H1 (cell line): ENCODE results near the gene GDF15. TPM values are rescaled to one million over a fixed set of nuclear protein-coding genes. Genes with fewer than 3 reads are reported as not detected.
A peak's percentile ranks its signal among the peaks of the same experiment; 100 is the strongest.

Experiments
- CTCF ChIA-PET: fragments of 300-600 bp; sonication (Branson Sonifier 250); formaldehyde crosslinking; loops from one replicate; lab custom pipeline; 2021; ENCODE audit not compliant: partially characterized antibody; lab: Charles Lee
- POLR2A ChIA-PET: fragments of 300-600 bp; sonication (Branson Sonifier 250); formaldehyde crosslinking; loops from one replicate; lab custom pipeline; 2021; ENCODE audit warnings: inconsistent platforms; ENCODE audit not compliant: partially characterized antibody; lab: Charles Lee
- DNase-seq, 2 experiments: peaks; one replicate each; pipeline versions ENCODE4 v3.0.0 to v3.0.0-alpha.2; 2010 to 2022; ENCODE audit warnings: low spot score in 2 of 2, low read depth in 1 of 2, mixed read lengths in 1 of 2
- FAIRE-seq: peaks from 2 replicates; lab custom pipeline; 2011; peaks lifted over from hg19 to GRCh38; lab: Jason Lieb, UNC
- H2AFZ ChIP-seq: 2 replicates; pipeline ENCODE4 v1.8.1; 2012; ENCODE audit warnings: low read length, inconsistent platforms
- H2AK5ac ChIP-seq: 2 replicates; pipeline ENCODE4 v1.6.1; 2013; ENCODE audit warnings: low read depth, low read length
- H2BK120ac ChIP-seq: replicated peaks from 2 replicates; pipeline ENCODE3; 2013; ENCODE audit warnings: low read depth, low read length, inconsistent platforms
- H2BK12ac ChIP-seq: 2 replicates; pipeline ENCODE4 v1.6.1; 2013; ENCODE audit warnings: low read depth, low read length
- H2BK15ac ChIP-seq: 2 replicates; pipeline ENCODE4 v1.6.1; 2013; ENCODE audit warnings: low read length
- H2BK20ac ChIP-seq: 2 replicates; pipeline ENCODE4 v1.6.1; 2013; ENCODE audit warnings: low read length
- H2BK5ac ChIP-seq: 2 replicates; pipeline ENCODE4 v1.6.1; 2013; ENCODE audit warnings: low read depth, low read length
- H3K14ac ChIP-seq: 2 replicates; pipeline ENCODE4 v1.6.1; 2013; ENCODE audit warnings: inconsistent platforms; ENCODE audit not compliant: insufficient read length
- H3K18ac ChIP-seq: 2 replicates; pipeline ENCODE4 v1.6.1; 2013; ENCODE audit warnings: low read length; ENCODE audit errors: extremely low read depth
- H3K23ac ChIP-seq: 2 replicates; pipeline ENCODE4 v1.6.1; 2013; ENCODE audit warnings: inconsistent platforms; ENCODE audit not compliant: insufficient read length
- H3K23me2 ChIP-seq: 2 replicates; pipeline ENCODE4 v1.6.1; 2013; ENCODE audit warnings: low read depth, low read length
- H3K27ac ChIP-seq: 2 replicates; pipeline ENCODE4 v1.6.1; 2011; ENCODE audit warnings: low read depth, low read length, inconsistent platforms
- H3K27me3 ChIP-seq, 4 experiments: replicated peaks in 1 of 4; 1 replicate in 1 of 4; 2 replicates in 3 of 4; pipeline versions ENCODE4 v1.6.1 to v1.8.1; 2011 to 2013; ENCODE audit warnings: low read length in 3 of 4, mild to moderate bottlenecking in 3 of 4, inconsistent platforms in 2 of 4, mixed read lengths in 2 of 4, moderate library complexity in 1 of 4; ENCODE audit not compliant: control insufficient read depth in 3 of 4, insufficient read depth in 3 of 4; ENCODE audit errors: extremely low read depth in 1 of 4
- H3K36me3 ChIP-seq, 4 experiments: 2 replicates each; pipeline versions ENCODE4 v1.6.1 to v1.8.1; 2011 to 2013; ENCODE audit warnings: mild to moderate bottlenecking in 4 of 4, low read length in 3 of 4, moderate library complexity in 2 of 4, control low read depth in 1 of 4, inconsistent platforms in 1 of 4; ENCODE audit not compliant: insufficient read depth in 4 of 4, control insufficient read depth in 2 of 4
- H3K4ac ChIP-seq: replicated peaks from 2 replicates; pipeline ENCODE3; 2013; ENCODE audit warnings: low read length, low read depth, mixed read lengths, inconsistent platforms; ENCODE audit not compliant: insufficient read length
- H3K4me1 ChIP-seq, 4 experiments: replicated peaks in 1 of 4; 1 replicate in 1 of 4; 2 replicates in 3 of 4; pipeline versions ENCODE4 v1.6.1 to v1.8.1; 2011 to 2013; ENCODE audit warnings: low read length in 3 of 4, inconsistent platforms in 2 of 4, mixed read lengths in 1 of 4; ENCODE audit not compliant: insufficient read depth in 4 of 4, control insufficient read depth in 3 of 4
- H3K4me2 ChIP-seq, 2 experiments: 2 replicates each; pipeline versions ENCODE4 v1.6.1 to v1.8.1; 2011 to 2013; ENCODE audit warnings: low read depth in 2 of 2, low read length in 2 of 2, control low read depth in 1 of 2, inconsistent platforms in 1 of 2, mild to moderate bottlenecking in 1 of 2; ENCODE audit not compliant: insufficient read depth in 1 of 2
- H3K4me3 ChIP-seq, 4 experiments: fragments of 200-600, 300-600 bp in 1 of 4; sonication (generic), shearing (Covaris generic), sonication (Bioruptor Twin) in 1 of 4; 2 replicates each; pipeline versions ENCODE4 v1.5.1 to v1.8.1; 2011 to 2016; ENCODE audit warnings: low read length in 4 of 4, low read depth in 3 of 4, control low read depth in 2 of 4, inconsistent platforms in 2 of 4, mild to moderate bottlenecking in 2 of 4, mixed read lengths in 1 of 4, moderate library complexity in 1 of 4; ENCODE audit not compliant: insufficient read depth in 2 of 4; ENCODE audit errors: extremely low read depth in 1 of 4
- H3K56ac ChIP-seq: replicated peaks from 2 replicates; pipeline ENCODE3; 2013; ENCODE audit warnings: low read depth, mild to moderate bottlenecking, mixed read lengths, low read length, inconsistent platforms; ENCODE audit not compliant: insufficient read length
- H3K79me1 ChIP-seq: 2 replicates; pipeline ENCODE4 v1.6.1; 2013; ENCODE audit warnings: low read depth, low read length, control low read depth
- H3K79me2 ChIP-seq, 2 experiments: 2 replicates each; pipeline versions ENCODE4 v1.6.1 to v1.8.1; 2012 to 2013; ENCODE audit warnings: low read length in 2 of 2, mild to moderate bottlenecking in 2 of 2, inconsistent platforms in 1 of 2; ENCODE audit not compliant: insufficient read depth in 2 of 2, control insufficient read depth in 1 of 2
- H3K9ac ChIP-seq, 4 experiments: replicated peaks in 1 of 4; 1 replicate in 1 of 4; 2 replicates in 3 of 4; pipeline versions ENCODE4 v1.6.1 to v1.8.1; 2011 to 2013; ENCODE audit warnings: low read depth in 3 of 4, low read length in 3 of 4, control low read depth in 2 of 4, mild to moderate bottlenecking in 2 of 4, moderate library complexity in 2 of 4, inconsistent platforms in 1 of 4; ENCODE audit errors: extremely low read depth in 1 of 4
- H3K9me3 ChIP-seq, 2 experiments: 2 replicates each; pipeline versions ENCODE4 v1.6.1 to v1.8.1; 2012 to 2013; ENCODE audit warnings: mild to moderate bottlenecking in 2 of 2, moderate library complexity in 2 of 2, control low read depth in 1 of 2, inconsistent platforms in 1 of 2, low read depth in 1 of 2, low read length in 1 of 2, mixed read lengths in 1 of 2; ENCODE audit not compliant: insufficient read depth in 2 of 2
- H4K20me1 ChIP-seq, 2 experiments: replicated peaks in 1 of 2; 2 replicates each; pipeline versions ENCODE3 to v1.8.1; 2011 to 2013; ENCODE audit warnings: inconsistent platforms in 2 of 2, low read length in 2 of 2, mild to moderate bottlenecking in 1 of 2; ENCODE audit not compliant: insufficient read depth in 2 of 2, control insufficient read depth in 1 of 2
- H4K5ac ChIP-seq: 2 replicates; pipeline ENCODE4 v1.6.1; 2013; ENCODE audit warnings: low read length, low read depth, mixed read lengths, inconsistent platforms; ENCODE audit not compliant: insufficient read length
- H4K8ac ChIP-seq: 2 replicates; pipeline ENCODE4 v1.8.0; 2013; ENCODE audit warnings: mild to moderate bottlenecking, moderate library complexity, low read length, inconsistent platforms; ENCODE audit not compliant: insufficient read depth; ENCODE audit errors: extremely low read depth
- H4K91ac ChIP-seq: replicated peaks from 2 replicates; pipeline ENCODE3; 2013; ENCODE audit warnings: low read length, mixed read lengths, inconsistent platforms; ENCODE audit not compliant: insufficient read length
- CBX5 ChIP-seq: fragments of 300-800, 300-1000 bp; sonication (generic); IDR thresholded peaks from 2 replicates; pipeline ENCODE4 v1.7.1; 2016; ENCODE audit warnings: antibody characterized with exemption, low read length, low read depth
- CHD1 ChIP-seq: IDR thresholded peaks from 2 replicates; pipeline ENCODE4 v1.6.1; 2012; ENCODE audit warnings: low read depth, low read length, improper control_type of control experiment
- CREB1 ChIP-seq: IDR thresholded peaks from 2 replicates; pipeline ENCODE4 v1.6.1; 2012; ENCODE audit warnings: inconsistent platforms
- CTCF ChIP-seq, 3 experiments: IDR thresholded peaks; 1 replicate in 2 of 3; 2 replicates in 1 of 3; pipeline versions ENCODE4 v1.5.1 to v1.6.1; 2011; ENCODE audit warnings: low read length in 3 of 3, mild to moderate bottlenecking in 3 of 3, inconsistent platforms in 2 of 3, low read depth in 1 of 3, moderate library complexity in 1 of 3; ENCODE audit not compliant: insufficient read depth in 1 of 3; ENCODE audit errors: control extremely low read depth in 1 of 3
- E2F6 ChIP-seq: IDR thresholded peaks from 2 replicates; pipeline ENCODE4 v1.6.1; 2012; ENCODE audit warnings: inconsistent platforms
- EP300 ChIP-seq, 2 experiments: IDR thresholded peaks; 1 replicate in 1 of 2; 2 replicates in 1 of 2; pipeline ENCODE4 v1.6.1; 2011 to 2012; ENCODE audit warnings: low read depth in 2 of 2, low read length in 2 of 2, mild to moderate bottlenecking in 2 of 2, borderline replicate concordance in 1 of 2, inconsistent platforms in 1 of 2, moderate library complexity in 1 of 2
- EZH2 ChIP-seq: fragments of 200-600 bp; sonication (generic); IDR thresholded peaks from 2 replicates; pipeline ENCODE4 v1.7.1; 2012; ENCODE audit warnings: low read depth, mild to moderate bottlenecking, moderate library complexity, low read length, inconsistent platforms; ENCODE audit not compliant: severe bottlenecking
- HDAC6 ChIP-seq: IDR thresholded peaks from one replicate; pipeline ENCODE4 v1.7.1; 2012; ENCODE audit warnings: low read depth, mild to moderate bottlenecking, inconsistent platforms, low read length, moderate library complexity
- SP2 ChIP-seq: IDR thresholded peaks from 2 replicates; pipeline ENCODE4 v1.6.1; 2012; ENCODE audit warnings: mild to moderate bottlenecking, low read length, inconsistent platforms
- TBP ChIP-seq: IDR thresholded peaks from 2 replicates; pipeline ENCODE4 v1.6.1; 2011; ENCODE audit warnings: low read depth, low read length, improper control_type of control experiment
- TEAD4 ChIP-seq: IDR thresholded peaks from 2 replicates; pipeline ENCODE4 v1.6.1; 2012; ENCODE audit warnings: low read depth, low read length, inconsistent platforms, mixed read lengths
- WGBS, 2 experiments: shearing (Covaris generic) in 1 of 2; methylation state at CpG; one replicate each; pipeline versions ENCODE4 v1.1.6 to v1.1.7; 2013 to 2015; ENCODE audit warnings: low lambda C conversion rate in 2 of 2, mixed read lengths in 2 of 2, inconsistent platforms in 1 of 2, low coverage in 1 of 2, missing lambda C conversion rate in 1 of 2; ENCODE audit not compliant: insufficient replicate concordance in 2 of 2, insufficient coverage in 1 of 2, insufficient read length in 1 of 2; ENCODE audit errors: extremely low coverage in 1 of 2, missing lambda C conversion rate in 1 of 2; 5-methylcytosine and 5-hydroxymethylcytosine counted together
- polyA plus RNA-seq, 7 experiments: library from polyadenylated mRNA; depleted of rRNA in 3 of 7; stranded (reverse) in 5 of 7; unstranded in 2 of 7; fragments of >200 nt in 5 of 7; fragments of 200-250 nt in 2 of 7; gene quantifications; 1 replicate in 5 of 7; 2 replicates in 1 of 7; 4 replicates in 1 of 7; pipeline versions ENCODE4 v1.2.1 to v1.2.3, GENCODE V29; 2011 to 2013; ENCODE audit warnings: missing spikeins in 2 of 7, mixed read lengths in 2 of 7
- total RNA-seq: library from RNA; stranded (reverse); fragmentation: NEBNext Ultra II Directional; extraction: Animal tissue kit (Norgen Biotek cat#: 25700); gene quantifications from 2 replicates; pipeline ENCODE4 v1.2.1, GENCODE V29; 2021

The GDF15 gene
- total and polyA plus RNA-seq, 2 of the 8 experiments (the other 6 are each of a cell fraction or from before 2014, with no cell fraction given): 4.1 to 8.5 TPM

GRCh38 chr19:18348171-18348570 is 37.8 kb upstream of the GDF15 start:
- Histone ChIP-seq H3K23ac (no peak overlapping the region), H2BK15ac (no peak overlapping the region), H3K79me2 (no peaks in the 10 kb centered on the region), H3K79me1 (no peaks in the 10 kb centered on the region), H2AFZ (no peak overlapping the region), H3K4me3 (no peak overlapping the region), H3K23me2 (no peaks in the 10 kb centered on the region), H3K18ac (no peak overlapping the region), H3K36me3 (no peaks in the 10 kb centered on the region), H4K91ac (no peak overlapping the region), H2BK5ac (0 out of 2 replicates have a peak overlapping the region, but pooled peaks have one; percentile 16), H4K8ac (no peak overlapping the region), H3K4ac (no peak overlapping the region), H4K20me1 (no peaks in the 10 kb centered on the region), H3K27me3 (no peaks in the 10 kb centered on the region), H2AK5ac (no peak overlapping the region), H3K56ac (no peak overlapping the region), H2BK120ac (no peak overlapping the region), H3K14ac (no peak overlapping the region), H2BK20ac (no peak overlapping the region), H3K4me1 (peaks cover 0 to 3% (median 2%) of the 10 kb centered on the region in 4 experiments; a peak in 4 of 7 replicates), H4K5ac (no peak overlapping the region), H3K27ac (no peak overlapping the region), H3K9ac (no peak overlapping the region; a peak in 1 of 7 replicates), H3K9me3 (no peaks in the 10 kb centered on the region), H2BK12ac (0 out of 2 replicates have a peak overlapping the region, but pooled peaks have one; percentile 80), H3K4me2 (no peak overlapping the region)
- 94% methylated on average over 17 of the region's 17 CpGs; no CpG with 5 or more reads in 1 of the 2 experiments for WGBS, 2 experiments
- FAIRE-seq (no peak), DNase-seq (no peak)
- POLR2A ChIA-PET: interaction anchor here (0.9 to 2.0 kb wide), 3 partner anchors 62 to 86 kb away, joined by 3 to 6 read pairs (median 4); partner anchors contain the start of gene JUND
- TF ChIP-seq TEAD4 (no peak), EZH2 (no peak), CHD1 (no peak), E2F6 (no peak), SP2 (no peak), CBX5 (no peak), CTCF (IDR thresholded peaks at IDR 0.05; ENCODE audit: control extremely low read depth in 1 of 3, insufficient read depth in 1 of 3, low read depth in 1 of 3, low read length in 3 of 3) (no peak), HDAC6 (no peak), CREB1 (no peak), TBP (no peak), EP300 (IDR thresholded peaks at IDR 0.05; ENCODE audit: borderline replicate concordance in 1 of 2, low read depth in 2 of 2, low read length in 2 of 2) (no peak)
- CTCF ChIA-PET: interaction anchor here (1.0 to 6.1 kb wide), 16 partner anchors 9 to 206 kb away, joined by 3 to 132 read pairs (median 12); partner anchors contain the start of genes GDF15, PGPEP1 and SSBP4
